Medulla oblongata (tissue), 1 donor: ENCODE data around the gene SPACA9.

Experiments used
- DNase-seq: peaks from one replicate; pipeline ENCODE4 v3.0.0-alpha.2; 2015; ENCODE audit errors: extremely low spot score

The SPACA9 gene

GRCh38 chr9:132863096-132863495, 15.6 kb upstream of the SPACA9 start:
- no peak for DNase-seq

- no peak for DNase-seq
Observed at GRCh38 chr9:132864277-132864676, 14.4 kb upstream of the SPACA9 start.

- DNase-seq, result no peak
Observed at GRCh38 chr9:132864691-132865090, 14.0 kb upstream of the SPACA9 start.

GRCh38 chr9:132866898-132867297, 11.8 kb upstream of the SPACA9 start:
- no peak for DNase-seq

- DNase-seq, result no peak
Observed at GRCh38 chr9:132869266-132869665, 9.4 kb upstream of the SPACA9 start.

GRCh38 chr9:132873403-132873802, 5.3 kb upstream of the SPACA9 start:
- no peak for DNase-seq

GRCh38 chr9:132875159-132875558, 3.5 kb upstream of the SPACA9 start:
- DNase-seq, result no peak

- no peak for DNase-seq
Observed at GRCh38 chr9:132876849-132877248, 1.8 kb upstream of the SPACA9 start.

GRCh38 chr9:132877458-132877823, 1.3 kb upstream of the SPACA9 start:
- no peak for DNase-seq

- DNase-seq, result peak; percentile 60
Observed at GRCh38 chr9:132877824-132878694, 639 bp upstream of the SPACA9 start, which contains the start of gene AK8. TSS of gene AK8 (minus strand) at chr9:132878284. CDS start at chr9:132878255, 29 bp downstream.

GRCh38 chr9:132879457-132880323, 992 bp downstream of the SPACA9 start:
- no peak for DNase-seq

GRCh38 chr9:132880324-132880661, 1.6 kb downstream of the SPACA9 start:
- no peak for DNase-seq

GRCh38 chr9:132881826-132882225, 3.1 kb downstream of the SPACA9 start:
- DNase-seq, result no peak

GRCh38 chr9:132882616-132883015, 3.9 kb downstream of the SPACA9 start:
- DNase-seq, result no peak

- DNase-seq, result no peak
Observed at GRCh38 chr9:132883349-132884294, 4.9 kb downstream of the SPACA9 start.

- DNase-seq, result no peak
Observed at GRCh38 chr9:132885720-132886333, 7.1 kb downstream of the SPACA9 start.

GRCh38 chr9:132886334-132886725, 7.6 kb downstream of the SPACA9 start:
- no peak for DNase-seq

GRCh38 chr9:132887181-132888120, 8.8 kb downstream of the SPACA9 start:
- DNase-seq, result no peak

- DNase-seq, result no peak
Observed at GRCh38 chr9:132888151-132888550, 9.5 kb downstream of the SPACA9 start.

- DNase-seq, result no peak
Observed at GRCh38 chr9:132892400-132892799, 13.7 kb downstream of the SPACA9 start.
